Spinal cord (tissue), 10 donors: ENCODE measurements around the gene MLLT11. TPM values are rescaled to one million over a fixed set of nuclear protein-coding genes. Genes with fewer than 3 reads are reported as not detected.

Source experiments
- DNase-seq, 6 donors: peaks; one replicate each; pipeline versions ENCODE4 v3.0.0 to v3.0.0-alpha.2; 2013 to 2015; ENCODE audit warnings: low spot score in 6 of 6, low read depth in 4 of 6
- H3K27ac ChIP-seq: one replicate; pipeline ENCODE4 v1.5.1; 2013; ENCODE audit warnings: low read depth, low read length, control low read depth
- H3K27me3 ChIP-seq: one replicate; pipeline ENCODE4 v1.6.1; 2013; ENCODE audit warnings: low read length; ENCODE audit not compliant: control insufficient read depth, insufficient read depth
- H3K36me3 ChIP-seq: one replicate; pipeline ENCODE4 v1.6.1; 2013; ENCODE audit warnings: low read length; ENCODE audit not compliant: control insufficient read depth, insufficient read depth
- H3K4me1 ChIP-seq: one replicate; pipeline ENCODE4 v1.6.1; 2013; ENCODE audit warnings: low read length; ENCODE audit not compliant: control insufficient read depth, insufficient read depth
- H3K4me3 ChIP-seq: one replicate; pipeline ENCODE4 v1.5.1; 2013; ENCODE audit warnings: low read depth, low read length, control low read depth
- H3K9me3 ChIP-seq: one replicate; pipeline ENCODE4 v1.6.1; 2013; ENCODE audit warnings: low read length; ENCODE audit not compliant: control insufficient read depth, insufficient read depth
- WGBS: methylation state at CpG from one replicate; pipeline ENCODE4 v1.1.5; 2013; ENCODE audit warnings: missing lambda C conversion rate; ENCODE audit not compliant: insufficient coverage; 5-methylcytosine and 5-hydroxymethylcytosine counted together
- polyA plus RNA-seq, 2 donors: library from polyadenylated mRNA; unstranded; fragments of 120-200 nt; gene quantifications; one replicate each; pipeline ENCODE4 v1.2.1, GENCODE V29; 2013; ENCODE audit not compliant: insufficient read length in 2 of 2
- small RNA-seq: library from RNA; depleted of rRNA; stranded (forward); fragments of <200 nt; gene quantifications from one replicate; pipeline ENCODE3, GENCODE V24; 2014; ENCODE audit warnings: low replicate concordance
- total RNA-seq, 2 donors: library from RNA; depleted of rRNA in 1 of 2; stranded (reverse); fragments of 120-200 nt in 1 of 2; fragments of >200 nt in 1 of 2; gene quantifications; one replicate each; pipeline versions ENCODE4 v1.2.3 to v1.2.4, GENCODE V29; 2013 to 2014
- donor health status: healthy.

MLLT11 gene
- total and polyA plus RNA-seq, 4 donors: 34.2 to 203 (median 118) TPM

DNA sequence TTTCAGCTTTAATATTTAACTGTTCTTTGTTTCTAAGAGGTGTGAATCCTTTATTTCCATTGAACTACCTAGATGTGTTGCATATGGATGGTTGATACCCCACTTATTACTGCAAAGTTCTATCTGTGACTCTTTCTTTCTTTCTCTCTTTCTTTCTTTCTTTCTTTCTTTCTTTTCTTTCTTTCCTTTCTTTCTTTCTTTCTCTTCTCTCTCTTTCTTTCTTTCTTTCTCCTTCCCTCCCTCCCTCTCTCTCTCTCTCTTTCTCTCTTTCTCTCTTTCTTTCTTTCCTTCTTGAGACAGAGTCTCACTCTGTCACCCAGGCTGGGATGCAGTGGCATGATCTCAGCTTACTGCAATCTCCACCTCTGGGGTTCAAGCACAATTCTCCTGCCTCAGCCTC, 44.4 kb downstream of the MLLT11 start:
- H3K36me3 ChIP-seq: peaks cover 14% of the 10 kb centered on the region
- no peaks in the 10 kb centered on the region for H3K27me3 ChIP-seq
- H3K9me3 ChIP-seq: no peaks in the 10 kb centered on the region
- DNase-seq: no peak
- no peak overlapping the region for H3K4me3 ChIP-seq
- H3K4me1 ChIP-seq: no peaks in the 10 kb centered on the region
- H3K27ac ChIP-seq: no peak overlapping the region

DNA sequence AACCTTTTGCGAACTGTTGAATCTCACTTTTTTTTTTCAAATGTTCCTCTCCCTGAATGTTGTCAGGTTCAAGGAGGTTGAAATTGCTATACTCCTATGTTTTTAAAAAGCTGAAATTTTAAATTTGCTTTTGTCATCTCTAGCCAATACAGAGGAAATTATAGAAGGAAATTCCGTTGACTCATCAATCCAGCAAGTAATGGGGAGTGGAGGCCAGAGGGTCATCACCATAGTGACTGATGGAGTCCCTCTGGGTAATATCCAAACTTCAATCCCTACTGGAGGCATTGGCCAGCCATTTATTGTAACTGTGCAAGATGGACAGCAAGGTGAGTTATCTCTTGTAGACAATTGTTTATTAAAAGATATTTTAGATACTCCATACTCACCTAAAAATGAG, 46.7 kb downstream of the MLLT11 start:
- Histone ChIP-seq H3K36me3 (peaks cover 23% of the 10 kb centered on the region), H3K27me3 (no peaks in the 10 kb centered on the region), H3K27ac (no peak overlapping the region), H3K4me1 (no peaks in the 10 kb centered on the region), H3K9me3 (no peaks in the 10 kb centered on the region), H3K4me3 (no peak overlapping the region)
- DNase-seq: no peak
- WGBS: no CpG with 5 or more reads among the region's 2 CpGs

GRCh38 chr1:151108331-151108730, 48.1 kb downstream of the MLLT11 start:
- Histone ChIP-seq H3K4me3 (no peak overlapping the region), H3K36me3 (peaks cover 30% of the 10 kb centered on the region), H3K4me1 (no peaks in the 10 kb centered on the region), H3K27me3 (no peaks in the 10 kb centered on the region), H3K27ac (no peak overlapping the region), H3K9me3 (no peaks in the 10 kb centered on the region)
- 93% methylated on average over 5 of the region's 5 CpGs for WGBS
- DNase-seq: no peak

DNA sequence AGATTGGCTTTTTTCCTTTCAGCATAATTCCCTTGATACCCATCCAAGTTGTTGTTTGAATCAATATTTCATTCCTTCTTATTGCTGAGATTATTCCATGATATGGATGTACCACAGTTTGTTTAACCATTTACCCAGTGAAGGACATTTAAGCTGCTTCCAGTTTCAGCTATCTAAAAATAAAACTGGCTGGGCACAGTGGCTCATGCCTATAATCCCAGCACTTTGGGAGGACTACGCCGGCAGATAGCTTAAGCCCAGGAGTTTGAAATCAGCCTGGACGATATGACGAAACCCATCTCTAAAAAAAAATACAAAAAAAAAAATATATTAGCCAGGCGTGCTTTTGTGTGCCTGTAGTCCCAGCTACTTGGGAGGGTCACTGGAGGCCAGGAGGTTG, 53.7 kb downstream of the MLLT11 start:
- H3K4me1 ChIP-seq: no peaks in the 10 kb centered on the region
- no peak for DNase-seq
- WGBS: 87% methylated on average over 3 of the region's 5 CpGs

More for the DNA sequence above, 53.7 kb downstream of the MLLT11 start:
- Histone ChIP-seq H3K27ac (no peak overlapping the region), H3K27me3 (no peaks in the 10 kb centered on the region), H3K36me3 (peaks cover 32% of the 10 kb centered on the region), H3K9me3 (no peaks in the 10 kb centered on the region), H3K4me3 (no peak overlapping the region)

Small RNA genes lying within 50 kb of the gene (small RNA-seq; reads per million reads assigned to genes)
- not detected for gene RNU6-884P

Other genes with a start within 250 kb of the MLLT11 start
- gene ARNT, start 183.8 kb upstream of the MLLT11 start, total RNA-seq: 10 to 100 TPM; 29.3 to 42.7 TPM
- gene ARNT, start 183.8 kb upstream of the MLLT11 start, polyA plus RNA-seq: 10 to 100 TPM; 20.9 to 30.0 TPM
- under 1 TPM in 1 of 2 donors, not detected in 1; 0.39 TPM for gene CTXND2, start 173.3 kb upstream of the MLLT11 start, total RNA-seq
- gene CTXND2, start 173.3 kb upstream of the MLLT11 start, polyA plus RNA-seq: under 1 TPM in 1 of 2 donors, not detected in 1; 0.14 TPM
- gene SETDB1, start 134.0 kb upstream of the MLLT11 start, total RNA-seq: 10 to 100 TPM; 39.7 to 58.6 TPM
- gene SETDB1, start 134.0 kb upstream of the MLLT11 start, polyA plus RNA-seq: 10 to 100 TPM; 41.2 to 54.3 TPM
- gene CERS2, start 85.6 kb upstream of the MLLT11 start, total RNA-seq: 100 to 1,000 TPM; 116 to 224 TPM
- 100 to 1,000 TPM; 163 to 176 TPM for gene CERS2, start 85.6 kb upstream of the MLLT11 start, polyA plus RNA-seq
- 1 to 10 TPM in 1 of 2 donors, under 1 TPM in 1; 0.50 to 2.6 TPM for gene ANXA9, start 78.1 kb upstream of the MLLT11 start, total RNA-seq
- 1 to 10 TPM; 5.4 to 8.3 TPM for gene ANXA9, start 78.1 kb upstream of the MLLT11 start, polyA plus RNA-seq
- gene MINDY1, start 53.5 kb upstream of the MLLT11 start, total RNA-seq: 10 to 100 TPM; 21.9 to 48.1 TPM
- gene MINDY1, start 53.5 kb upstream of the MLLT11 start, polyA plus RNA-seq: 10 to 100 TPM; 38.2 to 47.5 TPM
- 10 to 100 TPM; 18.9 to 29.0 TPM for gene PRUNE1, start 51.9 kb upstream of the MLLT11 start, total RNA-seq
- gene PRUNE1, start 51.9 kb upstream of the MLLT11 start, polyA plus RNA-seq: 10 to 100 TPM; 37.5 to 39.4 TPM
- under 1 TPM; 0.20 to 0.83 TPM for gene BNIPL, start 23.8 kb upstream of the MLLT11 start, total RNA-seq
- gene BNIPL, start 23.8 kb upstream of the MLLT11 start, polyA plus RNA-seq: under 1 TPM; 0.73 to 0.93 TPM
- gene C1orf56, start 12.6 kb upstream of the MLLT11 start, total RNA-seq: 10 to 100 TPM in 1 of 2 donors, 1 to 10 TPM in 1; 4.1 to 11.0 TPM
- 10 to 100 TPM; 13.7 to 16.9 TPM for gene C1orf56, start 12.6 kb upstream of the MLLT11 start, polyA plus RNA-seq
- gene CDC42SE1, start 775 bp upstream of the MLLT11 start, total RNA-seq: 10 to 100 TPM; 59.0 to 73.8 TPM
- gene CDC42SE1, start 775 bp upstream of the MLLT11 start, polyA plus RNA-seq: 10 to 100 TPM; 86.3 to 89.8 TPM
- 10 to 100 TPM; 18.0 to 18.1 TPM for gene GABPB2, start 10.4 kb downstream of the MLLT11 start, total RNA-seq
- 1 to 10 TPM; 6.2 to 9.3 TPM for gene GABPB2, start 10.4 kb downstream of the MLLT11 start, polyA plus RNA-seq
- gene SEMA6C, start 86.2 kb downstream of the MLLT11 start, total RNA-seq: 10 to 100 TPM; 10.2 to 16.4 TPM
- 10 to 100 TPM; 34.6 to 47.8 TPM for gene SEMA6C, start 86.2 kb downstream of the MLLT11 start, polyA plus RNA-seq
- gene TNFAIP8L2, start 96.3 kb downstream of the MLLT11 start, total RNA-seq: 1 to 10 TPM; 4.5 to 5.5 TPM
- 1 to 10 TPM; 3.2 to 3.9 TPM for gene TNFAIP8L2, start 96.3 kb downstream of the MLLT11 start, polyA plus RNA-seq
- gene LYSMD1, start 105.5 kb downstream of the MLLT11 start, total RNA-seq: 10 to 100 TPM; 12.9 to 19.1 TPM
- gene LYSMD1, start 105.5 kb downstream of the MLLT11 start, polyA plus RNA-seq: 10 to 100 TPM; 17.9 to 18.7 TPM
- 10 to 100 TPM; 26.1 to 59.3 TPM for gene SCNM1, start 105.7 kb downstream of the MLLT11 start, total RNA-seq
- 10 to 100 TPM; 54.8 to 55.8 TPM for gene SCNM1, start 105.7 kb downstream of the MLLT11 start, polyA plus RNA-seq
- not detected for gene TMOD4, start 115.6 kb downstream of the MLLT11 start, total RNA-seq
- gene TMOD4, start 115.6 kb downstream of the MLLT11 start, polyA plus RNA-seq: 1 to 10 TPM in 1 of 2 donors, not detected in 1; 1.2 TPM
- 10 to 100 TPM; 38.6 to 67.7 TPM for gene VPS72, start 129.8 kb downstream of the MLLT11 start, total RNA-seq
- gene VPS72, start 129.8 kb downstream of the MLLT11 start, polyA plus RNA-seq: 10 to 100 TPM; 91.6 to 93.0 TPM
- gene PIP5K1A, start 138.2 kb downstream of the MLLT11 start, total RNA-seq: 10 to 100 TPM; 44.0 to 59.3 TPM
- 10 to 100 TPM; 34.9 to 50.9 TPM for gene PIP5K1A, start 138.2 kb downstream of the MLLT11 start, polyA plus RNA-seq
- gene PSMD4, start 194.3 kb downstream of the MLLT11 start, total RNA-seq: 100 to 1,000 TPM; 108 to 211 TPM
- 100 to 1,000 TPM; 178 to 181 TPM for gene PSMD4, start 194.3 kb downstream of the MLLT11 start, polyA plus RNA-seq
- 10 to 100 TPM in 1 of 2 donors, 1 to 10 TPM in 1; 9.6 to 14.1 TPM for gene ZNF687, start 221.9 kb downstream of the MLLT11 start, total RNA-seq
- 10 to 100 TPM; 19.8 to 24.9 TPM for gene ZNF687, start 221.9 kb downstream of the MLLT11 start, polyA plus RNA-seq